GM10266 (cell line): ENCODE measurements around the gene FAM124A.

Experiments
- DNase-seq: peaks from one replicate; pipeline ENCODE4 v3.0.0; 2012; ENCODE audit errors: extremely low spot score
- CTCF ChIP-seq: IDR thresholded peaks from 2 replicates; pipeline ENCODE4 v1.5.1; 2012; ENCODE audit warnings: mild to moderate bottlenecking, low read depth; ENCODE audit not compliant: control insufficient read depth, insufficient read depth; ENCODE audit errors: missing control alignments

Gene FAM124A

DNA sequence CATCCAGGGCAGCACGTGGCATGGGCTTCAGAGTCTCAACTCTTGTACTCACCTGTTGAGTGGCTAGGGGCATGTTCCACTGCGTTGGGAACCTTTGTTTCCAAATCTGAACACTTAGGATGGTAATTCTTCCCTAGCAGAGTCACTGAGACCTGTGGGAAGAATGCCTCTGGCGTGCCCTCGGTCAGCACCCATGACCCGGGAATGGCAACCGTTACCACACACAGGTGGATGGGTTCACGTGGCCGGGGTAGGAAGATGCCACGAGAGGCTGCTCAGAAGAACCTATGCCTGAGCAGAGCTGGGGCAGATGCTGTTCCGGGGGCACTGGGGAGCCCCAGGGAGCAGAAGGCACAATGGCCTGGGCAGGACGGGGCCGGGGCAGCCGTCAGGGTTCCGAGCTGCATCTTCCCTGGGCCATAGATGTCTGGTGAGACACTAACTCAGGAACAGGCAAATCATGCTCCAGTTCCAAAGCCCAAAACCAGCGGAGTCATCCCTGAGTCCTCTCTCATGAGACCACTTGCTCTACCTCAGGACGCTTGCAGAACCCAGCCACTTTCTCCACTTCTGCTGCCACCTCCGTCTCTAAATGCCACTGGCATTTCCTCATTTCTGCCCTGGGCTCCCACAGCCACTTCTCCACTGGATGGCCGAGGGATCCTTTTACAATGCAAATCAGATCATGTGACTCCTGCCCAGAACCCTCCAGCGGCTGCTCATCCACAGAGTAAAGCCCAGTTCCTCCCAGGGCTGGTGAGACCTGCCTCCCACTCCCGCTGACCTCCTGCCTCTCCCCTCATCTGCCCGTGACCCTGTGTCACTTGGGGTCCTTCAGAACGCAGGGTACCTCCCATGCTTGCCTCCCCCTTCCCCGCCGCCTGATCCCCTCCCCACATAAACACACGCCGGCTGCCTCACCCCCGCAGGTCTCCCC lies 36.7 kb downstream of the FAM124A start:
- no peak for DNase-seq
- no peak for TF ChIP-seq CTCF

DNA sequence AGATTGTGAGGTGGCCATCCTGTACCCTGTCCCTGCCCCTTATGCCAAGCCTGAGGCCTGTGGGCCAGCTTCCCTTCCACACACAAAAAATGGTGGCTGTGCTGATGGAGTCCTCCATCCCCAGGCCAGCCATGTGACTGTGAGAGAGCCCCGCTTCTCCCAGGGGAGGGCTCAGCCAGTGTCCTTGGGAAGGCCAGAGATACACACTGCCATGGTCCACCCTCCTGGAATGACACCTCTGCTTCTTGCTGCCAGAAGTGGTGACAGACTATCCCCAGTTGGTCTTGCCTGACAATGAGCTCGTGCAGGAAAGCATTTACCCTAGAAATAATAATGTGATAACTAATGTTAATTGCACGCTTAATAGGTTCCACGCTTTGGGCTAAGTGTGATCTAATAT lies 38.0 kb downstream of the FAM124A start:
- TF ChIP-seq CTCF = no peak
- DNase-seq = no peak

- TF ChIP-seq CTCF = no peak
- DNase-seq = no peak
Measured at GRCh38 chr13:51261610-51262249, 39.5 kb downstream of the FAM124A start.

DNA sequence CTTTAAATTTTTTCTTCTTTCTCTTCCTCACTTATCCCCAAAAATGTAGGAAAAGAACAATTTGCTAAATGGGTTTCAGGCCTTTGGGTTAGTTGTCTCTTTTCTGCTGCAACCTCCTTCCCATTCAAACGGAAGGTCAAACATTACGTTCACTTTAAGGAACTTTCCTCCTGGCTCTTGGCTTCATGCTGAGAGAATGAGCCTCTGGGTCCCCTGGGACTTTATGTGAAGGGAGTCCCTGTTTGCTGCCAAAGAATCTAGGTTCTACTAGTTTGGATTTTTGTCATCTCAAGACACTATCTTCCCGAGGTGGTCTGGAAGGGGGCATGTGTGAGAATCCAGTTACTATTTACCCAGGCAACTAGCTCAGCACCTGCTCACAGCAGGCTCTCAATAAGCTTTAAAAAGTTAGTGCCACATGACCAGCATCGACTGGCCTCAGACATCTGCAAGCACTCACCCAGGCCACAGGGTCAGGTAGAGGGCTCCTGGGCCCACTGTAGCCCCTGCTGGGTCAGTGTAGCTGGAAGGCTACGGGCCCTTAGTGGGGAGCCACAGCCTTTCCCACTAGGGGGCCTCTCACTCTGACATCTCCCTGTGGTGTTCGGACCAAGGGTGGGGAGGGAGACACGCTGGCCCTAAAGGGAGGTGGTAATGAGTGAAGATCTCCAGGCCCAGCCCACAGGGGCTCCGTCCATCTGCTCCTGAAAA lies 40.5 kb downstream of the FAM124A start:
- DNase-seq = no peak
- TF ChIP-seq CTCF = no peak

GRCh38 chr13:51266642-51267041 lies 44.4 kb downstream of the FAM124A start:
- no peak for DNase-seq
- no peak for TF ChIP-seq CTCF

GRCh38 chr13:51267622-51268021 lies 45.4 kb downstream of the FAM124A start:
- no peak for TF ChIP-seq CTCF
- no peak for DNase-seq
